ENCODE data around the gene ESAM.

DNA sequence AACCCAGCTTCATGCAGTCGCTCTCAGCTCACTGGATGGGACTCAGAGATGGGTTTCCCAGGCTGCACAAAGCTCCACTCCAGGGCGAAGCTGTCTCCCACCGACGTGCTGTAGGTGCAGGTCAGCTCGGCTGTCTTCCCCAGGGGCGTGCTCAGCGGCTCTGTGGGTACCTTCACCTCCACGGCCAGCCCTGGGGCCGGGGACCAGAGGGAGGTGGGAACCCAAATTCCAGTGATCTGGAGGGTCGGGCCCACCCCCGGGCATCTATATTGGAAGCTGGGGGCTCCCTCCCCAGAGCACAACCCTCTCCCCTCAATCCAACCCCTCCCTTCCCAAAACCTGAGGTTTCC is 10.7 kb downstream of the ESAM start:
- TF ChIP-seq, protein P1, sequence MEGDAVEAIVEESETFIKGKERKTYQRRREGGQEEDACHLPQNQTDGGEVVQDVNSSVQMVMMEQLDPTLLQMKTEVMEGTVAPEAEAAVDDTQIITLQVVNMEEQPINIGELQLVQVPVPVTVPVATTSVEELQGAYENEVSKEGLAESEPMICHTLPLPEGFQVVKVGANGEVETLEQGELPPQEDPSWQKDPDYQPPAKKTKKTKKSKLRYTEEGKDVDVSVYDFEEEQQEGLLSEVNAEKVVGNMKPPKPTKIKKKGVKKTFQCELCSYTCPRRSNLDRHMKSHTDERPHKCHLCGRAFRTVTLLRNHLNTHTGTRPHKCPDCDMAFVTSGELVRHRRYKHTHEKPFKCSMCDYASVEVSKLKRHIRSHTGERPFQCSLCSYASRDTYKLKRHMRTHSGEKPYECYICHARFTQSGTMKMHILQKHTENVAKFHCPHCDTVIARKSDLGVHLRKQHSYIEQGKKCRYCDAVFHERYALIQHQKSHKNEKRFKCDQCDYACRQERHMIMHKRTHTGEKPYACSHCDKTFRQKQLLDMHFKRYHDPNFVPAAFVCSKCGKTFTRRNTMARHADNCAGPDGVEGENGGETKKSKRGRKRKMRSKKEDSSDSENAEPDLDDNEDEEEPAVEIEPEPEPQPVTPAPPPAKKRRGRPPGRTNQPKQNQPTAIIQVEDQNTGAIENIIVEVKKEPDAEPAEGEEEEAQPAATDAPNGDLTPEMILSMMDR (conservative IDR thresholded peaks at IDR 0.05 in 1 of 2, IDR thresholded peaks at IDR 0.05 in 1 of 2; ENCODE audit: extremely low read depth in 1 of 2, insufficient read depth in 1 of 2, low read depth in 1 of 2, low read length in 2 of 2) = no peak
- TF ChIP-seq EZH2 (IDR thresholded peaks at IDR 0.05; ENCODE audit: borderline replicate concordance, low read length) = no peak
